Spleen (tissue), 7 donors: Measurements from ENCODE around the gene ASCC3.
"Not testable (repeated sequence)": the region's sequence is repeated elsewhere in the genome, so short reads cannot be mapped to it uniquely, and the experiment has no call there.

ENCODE experiments used
- POLR2A ChIP-seq, 3 donors: fragments of 450-650 bp; IDR thresholded peaks; one replicate each; pipeline ENCODE4 v1.5.1; 2017; ENCODE audit warnings: antibody characterized with exemption in 3 of 3, mild to moderate bottlenecking in 1 of 3
- TF ChIP-seq, protein P1 (sequence below), 11 experiments: fragments of 200-600 bp in 7 of 11; fragments of 450-650 bp in 4 of 11; sonication (generic) in 4 of 11; IDR thresholded peaks in 8 of 11; conservative IDR thresholded peaks in 3 of 11; 1 replicate in 7 of 11; 2 replicates in 4 of 11; pipeline versions ENCODE4 v1.4.0 to v1.8.0; 2016 to 2021; ENCODE audit warnings: antibody characterized with exemption in 11 of 11, inconsistent platforms in 4 of 11, mild to moderate bottlenecking in 1 of 11
- donor health status: DM: no; HTN: no; CAD: no; lungs with moderate emphysema.
- donor health status: DM: no; HTN: no; CAD: no.
- donor health status: DM: no; HTN: no; CAD: no.

DNA sequence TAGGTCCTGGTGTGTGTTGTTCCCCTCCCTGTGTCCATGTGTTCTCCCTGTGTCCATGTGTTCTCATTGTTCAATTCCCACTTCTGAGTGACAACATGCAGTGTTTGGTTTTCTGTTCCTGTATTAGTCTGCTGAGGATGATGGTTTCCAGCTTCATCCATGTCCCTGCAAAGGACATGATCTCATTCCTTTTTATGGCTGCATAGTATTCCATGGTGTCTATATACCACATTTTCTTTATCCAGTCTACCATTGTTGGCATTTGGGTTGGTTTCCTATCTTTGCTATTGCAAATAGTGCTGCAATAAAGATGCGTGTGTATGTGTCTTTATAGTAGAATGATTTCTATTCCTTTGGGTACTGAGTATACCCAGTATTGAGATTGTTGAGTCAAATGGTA is 122.7 kb downstream of the ASCC3 start:
- TF ChIP-seq, protein P1, sequence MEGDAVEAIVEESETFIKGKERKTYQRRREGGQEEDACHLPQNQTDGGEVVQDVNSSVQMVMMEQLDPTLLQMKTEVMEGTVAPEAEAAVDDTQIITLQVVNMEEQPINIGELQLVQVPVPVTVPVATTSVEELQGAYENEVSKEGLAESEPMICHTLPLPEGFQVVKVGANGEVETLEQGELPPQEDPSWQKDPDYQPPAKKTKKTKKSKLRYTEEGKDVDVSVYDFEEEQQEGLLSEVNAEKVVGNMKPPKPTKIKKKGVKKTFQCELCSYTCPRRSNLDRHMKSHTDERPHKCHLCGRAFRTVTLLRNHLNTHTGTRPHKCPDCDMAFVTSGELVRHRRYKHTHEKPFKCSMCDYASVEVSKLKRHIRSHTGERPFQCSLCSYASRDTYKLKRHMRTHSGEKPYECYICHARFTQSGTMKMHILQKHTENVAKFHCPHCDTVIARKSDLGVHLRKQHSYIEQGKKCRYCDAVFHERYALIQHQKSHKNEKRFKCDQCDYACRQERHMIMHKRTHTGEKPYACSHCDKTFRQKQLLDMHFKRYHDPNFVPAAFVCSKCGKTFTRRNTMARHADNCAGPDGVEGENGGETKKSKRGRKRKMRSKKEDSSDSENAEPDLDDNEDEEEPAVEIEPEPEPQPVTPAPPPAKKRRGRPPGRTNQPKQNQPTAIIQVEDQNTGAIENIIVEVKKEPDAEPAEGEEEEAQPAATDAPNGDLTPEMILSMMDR (IDR thresholded peaks at IDR 0.05 in 8 of 11, conservative IDR thresholded peaks at IDR 0.05 in 3 of 11), result not testable (repeated sequence)
- TF ChIP-seq POLR2A (IDR thresholded peaks at IDR 0.05), result not testable (repeated sequence)
